GM13976 (cell line): Measurements from ENCODE around the gene PBX1.

Source experiments
- DNase-seq: peaks from one replicate; pipeline ENCODE4 v3.0.0; 2012; ENCODE audit warnings: low spot score
- CTCF ChIP-seq: IDR thresholded peaks from 2 replicates; pipeline ENCODE4 v1.5.1; 2012; ENCODE audit warnings: borderline replicate concordance, mild to moderate bottlenecking; ENCODE audit not compliant: insufficient read depth; ENCODE audit errors: extremely low read depth, missing control alignments, control extremely low read depth
- in situ Hi-C: fragments of 300-500 bp; cut with MboI; formaldehyde crosslinking; loops from one replicate; pipeline ENCODE4 v1.12.0; 2022; ENCODE audit warnings: low sequenced_read_pairs, mixed read lengths, inconsistent platforms; ENCODE audit not compliant: unreplicated experiment

The PBX1 gene

DNA sequence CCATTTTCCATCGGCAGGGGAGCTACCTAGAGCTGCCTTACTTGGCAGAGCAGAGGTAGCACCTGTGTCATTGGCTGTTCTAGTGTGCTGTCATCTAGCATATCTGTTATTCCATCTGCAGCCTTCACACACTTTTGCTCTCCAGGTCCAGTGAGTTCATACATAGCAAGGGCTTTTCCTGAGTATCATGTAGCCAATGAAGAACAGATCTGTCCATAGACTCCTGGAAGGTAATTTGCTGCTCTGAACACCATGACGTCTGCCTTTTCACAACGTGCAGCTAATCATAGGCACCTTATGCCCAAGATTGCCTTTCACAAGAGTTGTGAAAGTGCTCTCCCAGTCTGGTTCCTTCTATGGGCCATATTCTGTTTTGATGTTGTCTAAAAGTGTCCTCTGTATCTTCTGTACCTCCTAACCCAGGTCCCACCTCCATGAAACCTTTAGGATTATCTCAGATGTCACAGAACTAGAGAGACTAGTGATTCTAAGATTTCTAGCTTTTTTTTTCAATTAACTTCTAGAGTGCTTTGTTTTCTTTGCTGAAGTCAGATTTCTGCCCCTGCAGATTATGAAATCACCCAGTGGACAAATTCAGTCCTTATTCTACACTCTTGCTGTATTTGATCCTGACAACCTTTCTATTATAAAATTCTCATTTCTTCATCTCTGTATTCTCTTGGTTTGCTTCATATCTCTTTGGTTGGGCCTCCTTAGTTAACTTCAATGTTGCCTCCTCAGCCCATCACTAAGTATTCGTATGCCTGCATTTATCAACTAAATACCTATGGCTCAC, 134.8 kb downstream of the PBX1 start:
- DNase-seq, result no peak
- no peak for TF ChIP-seq CTCF
- in situ Hi-C loops, result no loop called here

DNA sequence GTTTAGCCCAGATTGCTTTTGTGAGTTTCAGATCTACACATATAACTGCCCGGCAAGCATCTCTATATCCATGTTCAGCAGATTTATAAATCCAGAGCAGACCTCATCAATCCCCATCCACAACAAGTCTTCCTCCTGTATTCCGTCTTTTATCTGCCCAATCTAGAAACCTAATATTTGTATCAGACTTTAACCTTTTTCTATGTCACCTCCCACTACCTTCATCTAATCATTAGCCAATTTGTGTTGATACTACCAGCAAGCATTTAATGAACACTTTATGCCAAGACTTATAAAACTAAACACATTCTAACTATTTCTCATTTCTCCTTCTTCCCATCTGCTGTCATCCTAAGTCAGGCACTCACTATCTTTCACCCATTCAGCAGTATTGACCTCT, 135.5 kb downstream of the PBX1 start:
- in situ Hi-C loops, result no loop called here

GRCh38 chr1:164695956-164696665, 137.1 kb downstream of the PBX1 start:
- DNase-seq, result no peak
- no peak for TF ChIP-seq CTCF
- in situ Hi-C loops, result no loop called here

More for the DNA sequence above, 135.5 kb downstream of the PBX1 start:
- TF ChIP-seq CTCF, result no peak
- no peak for DNase-seq

- in situ Hi-C loops, result no loop called here
- no peak for TF ChIP-seq CTCF
- DNase-seq, result no peak
Observed at GRCh38 chr1:164699815-164700491, 141.0 kb downstream of the PBX1 start.

DNA sequence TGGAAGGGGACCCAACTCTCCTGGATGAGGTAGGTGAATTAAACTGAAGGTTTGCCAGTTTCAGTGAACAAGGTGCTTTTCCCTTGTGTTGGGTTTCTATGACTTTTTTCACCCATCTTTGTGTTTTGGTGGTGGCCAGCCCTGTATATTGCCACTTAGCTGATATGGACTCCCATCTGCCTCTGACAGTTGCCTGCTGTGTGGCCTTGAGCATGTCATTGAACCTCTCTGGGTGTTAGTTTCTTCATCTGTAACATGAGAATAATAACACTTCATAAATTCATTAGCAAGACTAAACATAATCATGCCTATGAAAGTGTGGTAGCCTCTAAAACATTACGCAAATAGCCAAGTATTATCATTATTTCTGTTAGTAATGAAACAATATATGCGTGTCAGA, 141.7 kb downstream of the PBX1 start:
- no peak for TF ChIP-seq CTCF
- in situ Hi-C loops, result no loop called here
- DNase-seq, result no peak

DNA sequence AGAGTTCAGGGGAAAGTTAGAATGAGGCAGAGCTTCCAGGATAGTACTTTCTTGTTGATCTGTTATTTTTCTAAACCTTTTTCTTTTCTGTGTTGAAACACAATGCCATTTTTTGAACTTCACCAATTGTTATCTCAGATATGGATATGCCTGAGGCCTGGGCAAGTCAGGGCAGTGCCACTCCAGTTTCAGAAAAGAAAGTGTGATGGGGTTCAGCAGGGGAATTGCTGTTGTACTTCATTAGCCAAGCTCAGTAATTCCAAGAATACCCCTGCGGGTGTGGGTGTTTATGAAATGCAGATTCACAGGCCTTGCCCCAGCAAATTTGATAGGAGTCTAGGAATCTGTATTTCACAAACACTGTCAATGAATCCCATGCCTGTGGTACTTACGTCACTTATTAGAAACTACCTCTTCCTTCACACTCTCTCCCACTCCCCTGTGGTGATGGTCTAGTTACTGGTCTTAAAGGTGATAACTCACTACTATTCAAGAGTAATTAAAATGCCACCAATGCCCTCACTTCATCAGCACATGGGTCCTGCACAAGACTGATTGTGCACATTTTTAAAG, 142.3 kb downstream of the PBX1 start:
- TF ChIP-seq CTCF, result no peak
- DNase-seq, result no peak
- in situ Hi-C loops, result no loop called here
